Brain microvascular endothelial cell (primary cell): ENCODE data around the gene CTBP1.

Experiments used
- DNase-seq: peaks from one replicate; pipeline ENCODE4 v3.0.0-alpha.2; 2020
- H3K27ac ChIP-seq: fragments of 250-450 bp; sonication (Bioruptor Pico); 2 replicates; pipeline ENCODE4 v1.5.1; 2020; ENCODE audit warnings: mild to moderate bottlenecking, moderate library complexity
- H3K27me3 ChIP-seq: fragments of 250-450 bp; sonication (Bioruptor Pico); replicated peaks from 2 replicates; pipeline ENCODE4 v1.5.1; 2020; ENCODE audit warnings: mild to moderate bottlenecking
- H3K36me3 ChIP-seq: fragments of 250-450 bp; sonication (Bioruptor Pico); replicated peaks from 2 replicates; pipeline ENCODE4 v1.5.1; 2020; ENCODE audit warnings: mild to moderate bottlenecking
- H3K4me3 ChIP-seq: 2 replicates; pipeline ENCODE4 v1.5.1; 2011; ENCODE audit warnings: low read depth, mild to moderate bottlenecking, control low read depth, low read length, moderate library complexity
- CTCF ChIP-seq: IDR thresholded peaks from 2 replicates; pipeline ENCODE4 v1.5.1; 2011; ENCODE audit warnings: low read depth, mild to moderate bottlenecking, moderate library complexity, low read length, control low read depth, inconsistent platforms; ENCODE audit errors: missing control alignments
- in situ Hi-C: cut with HindIII; loops from 2 replicates; pipeline ENCODE4 v1.10.0; 2017; ENCODE audit warnings: low sequenced_read_pairs, low pct_ligation_motif_present

CTBP1 gene

GRCh38 chr4:1243451-1244080 is 5.4 kb downstream of the CTBP1 start:
- H3K4me3 ChIP-seq: no peak overlapping the region
- H3K27ac ChIP-seq: no peak overlapping the region
- in situ Hi-C loops: no loop called here
- H3K36me3 ChIP-seq: peaks cover 14% of the 10 kb centered on the region
- no peak for TF ChIP-seq CTCF
- no peaks in the 10 kb centered on the region for H3K27me3 ChIP-seq
- no peak for DNase-seq

GRCh38 chr4:1242506-1243450 is 6.2 kb downstream of the CTBP1 start:
- Histone ChIP-seq H3K36me3 (peaks cover 21% of the 10 kb centered on the region), H3K4me3 (no peak overlapping the region), H3K27me3 (no peaks in the 10 kb centered on the region), H3K27ac (no peak overlapping the region)
- no peak for DNase-seq
- no peak for TF ChIP-seq CTCF
- in situ Hi-C loops: no loop called here

- no peak overlapping the region for H3K27ac ChIP-seq
- no peak for TF ChIP-seq CTCF
- no peak overlapping the region for H3K4me3 ChIP-seq
- no peak for DNase-seq
- peaks cover 21% of the 10 kb centered on the region for H3K36me3 ChIP-seq
- H3K27me3 ChIP-seq: no peaks in the 10 kb centered on the region
- in situ Hi-C loops: no loop called here
Observed at GRCh38 chr4:1241936-1242505, 6.9 kb downstream of the CTBP1 start.

- no peak for DNase-seq
- peaks cover 21% of the 10 kb centered on the region for H3K36me3 ChIP-seq
- in situ Hi-C loops: no loop called here
- H3K4me3 ChIP-seq: no peak overlapping the region
- H3K27me3 ChIP-seq: no peaks in the 10 kb centered on the region
- H3K27ac ChIP-seq: no peak overlapping the region
- TF ChIP-seq CTCF: no peak
Observed at GRCh38 chr4:1241466-1241935, 7.4 kb downstream of the CTBP1 start.

GRCh38 chr4:1240721-1241465 is 8.0 kb downstream of the CTBP1 start:
- Histone ChIP-seq H3K27me3 (no peaks in the 10 kb centered on the region), H3K27ac (no peak overlapping the region), H3K4me3 (no peak overlapping the region), H3K36me3 (peaks cover 26% of the 10 kb centered on the region)
- no peak for TF ChIP-seq CTCF
- in situ Hi-C loops: no loop called here
- no peak for DNase-seq
